ENCODE data around the gene ZBTB2. TPM values are rescaled to one million over a fixed set of nuclear protein-coding genes. Genes with fewer than 3 reads are reported as not detected.

ZBTB2 gene
- total RNA-seq, 4 donors from 2014 or later: 17.9 to 27.2 (median 25.9) TPM

DNA sequence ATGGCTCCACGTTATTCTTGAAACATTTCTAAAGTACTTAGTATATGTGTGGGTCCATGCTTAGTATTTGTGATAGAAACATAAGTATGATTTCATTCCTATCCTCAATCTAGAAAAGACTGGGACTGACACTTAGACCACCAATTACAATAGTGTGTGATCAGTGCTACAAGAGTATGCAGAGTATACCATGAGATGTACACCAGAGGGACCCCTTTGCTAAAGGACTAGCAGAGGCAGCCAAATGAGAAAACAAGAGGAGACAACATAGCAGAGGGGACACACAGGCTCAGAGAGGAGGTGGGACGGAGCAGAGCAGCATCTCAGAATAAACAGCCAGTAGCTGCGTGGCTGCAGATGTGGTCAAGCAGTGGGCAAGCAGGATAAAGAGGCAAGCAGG lies 39.5 kb upstream of the ZBTB2 start:
- WGBS, 2 donors: 93 to 94% methylated on average over 3 of the region's 3 CpGs
- no peak for DNase-seq
- H3K4me3 ChIP-seq (replicated peaks in 1 of 3): no peak overlapping the region
- intact Hi-C loops (cut with DNase I): no loop called here
- H3K27ac ChIP-seq: no peak overlapping the region
- H3K36me3 ChIP-seq: peaks cover 16 to 20% of the 10 kb centered on the region in 2 donors
- no peaks in the 10 kb centered on the region for H3K27me3 ChIP-seq
- peaks cover 13 to 15% of the 10 kb centered on the region in 2 donors for H3K4me1 ChIP-seq
- no peak for TF ChIP-seq POLR2A (IDR thresholded peaks at IDR 0.05)
- TF ChIP-seq, protein P1, sequence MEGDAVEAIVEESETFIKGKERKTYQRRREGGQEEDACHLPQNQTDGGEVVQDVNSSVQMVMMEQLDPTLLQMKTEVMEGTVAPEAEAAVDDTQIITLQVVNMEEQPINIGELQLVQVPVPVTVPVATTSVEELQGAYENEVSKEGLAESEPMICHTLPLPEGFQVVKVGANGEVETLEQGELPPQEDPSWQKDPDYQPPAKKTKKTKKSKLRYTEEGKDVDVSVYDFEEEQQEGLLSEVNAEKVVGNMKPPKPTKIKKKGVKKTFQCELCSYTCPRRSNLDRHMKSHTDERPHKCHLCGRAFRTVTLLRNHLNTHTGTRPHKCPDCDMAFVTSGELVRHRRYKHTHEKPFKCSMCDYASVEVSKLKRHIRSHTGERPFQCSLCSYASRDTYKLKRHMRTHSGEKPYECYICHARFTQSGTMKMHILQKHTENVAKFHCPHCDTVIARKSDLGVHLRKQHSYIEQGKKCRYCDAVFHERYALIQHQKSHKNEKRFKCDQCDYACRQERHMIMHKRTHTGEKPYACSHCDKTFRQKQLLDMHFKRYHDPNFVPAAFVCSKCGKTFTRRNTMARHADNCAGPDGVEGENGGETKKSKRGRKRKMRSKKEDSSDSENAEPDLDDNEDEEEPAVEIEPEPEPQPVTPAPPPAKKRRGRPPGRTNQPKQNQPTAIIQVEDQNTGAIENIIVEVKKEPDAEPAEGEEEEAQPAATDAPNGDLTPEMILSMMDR (IDR thresholded peaks at IDR 0.05): no peak
- H3K9me3 ChIP-seq: no peaks in the 10 kb centered on the region

DNA sequence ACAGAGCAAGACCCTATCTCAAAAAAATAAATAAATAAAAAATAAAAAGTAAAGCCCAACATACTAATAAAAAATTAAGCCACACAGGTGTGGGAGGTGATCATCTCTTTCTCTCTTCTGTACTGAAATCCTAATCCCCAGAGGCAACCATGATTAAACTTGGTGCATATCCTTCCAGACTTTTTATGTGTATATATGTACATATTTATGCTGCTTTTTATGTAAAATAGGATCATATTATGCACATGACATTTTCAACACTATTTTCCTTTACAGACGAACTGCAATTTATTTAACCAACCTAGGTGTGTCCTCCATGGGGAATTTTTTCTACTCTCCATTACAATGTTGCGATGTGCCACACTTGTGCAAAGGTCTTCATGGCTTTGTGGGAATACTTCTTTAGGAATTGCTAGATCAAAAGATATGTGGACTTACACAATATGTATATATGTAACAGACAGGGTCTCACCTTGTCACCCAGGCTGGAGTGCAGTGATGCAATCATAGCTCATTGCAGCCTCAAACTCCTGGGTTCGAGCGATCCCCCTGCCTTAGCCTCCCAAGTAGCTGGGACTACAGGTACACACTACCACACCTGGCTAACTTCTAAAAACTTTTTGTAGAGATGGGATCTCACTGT lies 36.9 kb upstream of the ZBTB2 start:
- Histone ChIP-seq H3K27ac (no peak overlapping the region), H3K4me1 (peaks cover 0 to 4% of the 10 kb centered on the region in 2 donors), H3K27me3 (no peaks in the 10 kb centered on the region), H3K36me3 (peaks cover 16 to 20% of the 10 kb centered on the region in 2 donors), H3K4me3 (replicated peaks in 1 of 3) (no peak overlapping the region), H3K9me3 (no peaks in the 10 kb centered on the region)
- TF ChIP-seq, protein P1 (IDR thresholded peaks at IDR 0.05): no peak
- no peak for TF ChIP-seq POLR2A (IDR thresholded peaks at IDR 0.05)
- WGBS, 2 donors: 92 to 98% methylated on average over 3 to 4 of the region's 4 CpGs
- no peak for DNase-seq
- intact Hi-C loops (cut with DNase I): no loop called here

DNA sequence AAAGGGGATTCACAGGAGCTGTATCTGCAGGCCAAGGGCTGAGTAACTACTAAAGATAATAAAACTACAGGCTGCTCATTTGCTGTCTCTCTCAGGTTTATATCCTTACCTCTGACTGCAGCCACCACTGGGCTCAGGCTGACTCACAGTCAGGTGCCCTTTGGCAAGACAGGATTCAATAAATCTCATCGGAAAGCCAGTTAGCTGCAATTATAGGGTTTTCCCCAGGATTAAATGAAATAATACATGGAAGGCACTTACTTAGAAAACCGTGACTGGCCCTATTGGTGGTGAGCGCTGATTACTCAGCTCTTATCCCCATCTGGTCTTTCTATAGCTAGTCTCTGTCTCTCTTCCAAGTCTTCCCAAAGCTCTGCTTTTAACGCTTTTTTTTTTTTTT lies 34.2 kb upstream of the ZBTB2 start:
- intact Hi-C loops (cut with DNase I): no loop called here
- 90 to 92% methylated on average over 4 of the region's 4 CpGs for WGBS, 2 donors
- H3K9me3 ChIP-seq: no peaks in the 10 kb centered on the region
- H3K4me3 ChIP-seq (replicated peaks in 1 of 3): no peak overlapping the region
- no peaks in the 10 kb centered on the region for H3K27me3 ChIP-seq
- DNase-seq: no peak
- H3K27ac ChIP-seq: no peak overlapping the region
- H3K36me3 ChIP-seq: peaks cover 6 to 16% of the 10 kb centered on the region in 2 donors
- no peak for TF ChIP-seq POLR2A (IDR thresholded peaks at IDR 0.05)
- TF ChIP-seq, protein P1 (IDR thresholded peaks at IDR 0.05): no peak
- H3K4me1 ChIP-seq: peaks cover 6 to 7% of the 10 kb centered on the region in 2 donors

DNA sequence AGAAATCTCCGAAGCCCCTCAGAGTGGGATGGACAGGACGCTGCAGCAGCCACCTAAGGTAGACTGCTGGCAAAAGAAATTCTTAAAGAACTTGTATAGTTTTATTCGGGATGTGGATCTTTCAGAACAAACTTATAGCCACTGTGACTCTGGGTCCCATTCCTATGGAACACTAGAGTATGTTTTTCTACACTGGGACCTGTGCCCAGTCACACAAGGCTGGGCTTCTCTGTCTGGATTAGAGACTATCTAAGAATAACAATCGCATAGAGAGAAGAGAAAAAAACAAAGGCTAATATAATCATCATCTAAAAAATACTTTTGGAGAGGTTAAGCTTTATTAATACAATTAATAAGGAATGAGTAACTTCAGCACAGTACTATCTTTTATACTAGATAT lies 31.6 kb upstream of the ZBTB2 start:
- peaks cover under 1 to 12% of the 10 kb centered on the region in 2 donors for H3K36me3 ChIP-seq
- 52 to 53% methylated on average over 4 of the region's 4 CpGs for WGBS, 2 donors
- intact Hi-C loops (cut with DNase I): no loop called here
- no peaks in the 10 kb centered on the region for H3K9me3 ChIP-seq
- peaks cover 6 to 7% of the 10 kb centered on the region in 2 donors for H3K4me1 ChIP-seq
- H3K27me3 ChIP-seq: no peaks in the 10 kb centered on the region
- peak; percentile 55 to 61 for DNase-seq
- no peak for TF ChIP-seq POLR2A (IDR thresholded peaks at IDR 0.05)
- TF ChIP-seq, protein P1 (IDR thresholded peaks at IDR 0.05): no peak
- no peak overlapping the region for H3K4me3 ChIP-seq (replicated peaks in 1 of 3)
- peak overlapping the region in 1 of 3 donors; percentile 41 for H3K27ac ChIP-seq

DNA sequence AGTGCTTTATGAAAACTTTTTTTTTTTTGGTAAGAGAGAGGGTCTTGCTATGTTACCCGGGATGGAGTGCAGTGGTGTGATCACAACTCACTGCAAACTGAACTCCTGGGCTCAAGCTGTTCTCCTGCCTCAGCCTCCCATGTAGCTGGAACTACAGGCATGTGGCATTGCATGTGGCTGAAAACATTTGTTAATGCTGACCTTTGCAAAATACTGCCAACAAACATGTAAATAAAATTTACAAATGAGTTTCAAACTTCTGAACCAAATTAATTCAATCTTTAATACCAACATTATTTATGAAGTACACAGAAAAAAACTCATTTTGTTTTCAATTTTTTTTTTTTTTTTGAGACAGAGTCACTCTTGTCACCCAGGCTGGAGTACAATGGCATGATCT lies 26.1 kb upstream of the ZBTB2 start:
- no peaks in the 10 kb centered on the region for H3K9me3 ChIP-seq
- intact Hi-C loops (cut with DNase I): no loop called here
- TF ChIP-seq POLR2A (IDR thresholded peaks at IDR 0.05): no peak
- TF ChIP-seq, protein P1 (IDR thresholded peaks at IDR 0.05): no peak
- H3K4me1 ChIP-seq: no peaks in the 10 kb centered on the region
- peaks cover 5 to 13% of the 10 kb centered on the region in 2 donors for H3K36me3 ChIP-seq
- no peak overlapping the region for H3K27ac ChIP-seq
- DNase-seq: no peak
- H3K27me3 ChIP-seq: no peaks in the 10 kb centered on the region
- no peak overlapping the region for H3K4me3 ChIP-seq (replicated peaks in 1 of 3)
- WGBS, 2 donors: 90 to 93% methylated on average over 1 of the region's 1 CpG
